Left hindlimb (tissue), 1 donor: Measurements from ENCODE around the gene WDTC1.
A peak's percentile ranks its signal among the peaks of the same experiment; 100 is the strongest.

Experiments
- DNase-seq: peaks from one replicate; pipeline ENCODE4 v3.0.0-alpha.2; 2018

Gene WDTC1

DNA sequence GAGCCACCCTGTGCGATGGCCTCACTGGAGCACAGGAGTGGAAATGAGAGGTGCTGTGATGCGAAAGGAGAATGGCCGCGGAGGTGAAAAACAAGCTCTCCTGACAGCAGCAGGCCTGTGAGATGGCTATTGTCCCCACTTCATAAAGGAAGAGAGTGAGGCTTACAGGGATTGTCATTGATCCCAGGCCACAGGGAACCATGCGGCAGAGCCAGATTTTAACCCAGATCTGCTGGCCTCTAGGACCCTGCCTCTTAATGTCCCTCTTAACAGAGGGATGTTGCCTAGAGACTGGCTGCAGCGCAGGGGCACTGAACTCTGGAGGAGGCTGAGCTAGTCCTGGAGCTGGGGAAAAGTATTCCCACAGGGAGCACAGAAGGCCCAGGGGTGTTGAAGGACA lies 104.3 kb downstream of the WDTC1 start:
- DNase-seq: no peak

DNA sequence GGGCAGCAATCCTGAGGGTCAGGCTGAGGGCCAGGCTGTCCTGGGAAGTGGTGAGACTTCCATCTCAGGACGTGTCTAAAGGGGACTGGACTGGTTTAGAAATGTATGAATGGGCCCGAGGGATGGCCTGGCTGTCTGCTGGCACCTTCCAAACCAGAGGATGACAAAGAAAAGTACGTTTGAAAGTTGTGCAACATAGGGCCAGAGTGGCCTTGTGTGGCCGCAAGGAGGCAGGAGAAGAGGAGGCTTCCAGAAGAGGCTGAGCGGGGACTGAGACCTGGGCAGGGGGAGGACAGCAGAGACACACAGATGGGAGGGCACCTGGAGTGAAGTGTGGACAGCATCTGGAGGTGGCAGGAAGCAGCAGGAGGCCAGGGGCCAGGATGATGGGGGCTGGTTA lies 104.8 kb downstream of the WDTC1 start:
- no peak for DNase-seq

DNA sequence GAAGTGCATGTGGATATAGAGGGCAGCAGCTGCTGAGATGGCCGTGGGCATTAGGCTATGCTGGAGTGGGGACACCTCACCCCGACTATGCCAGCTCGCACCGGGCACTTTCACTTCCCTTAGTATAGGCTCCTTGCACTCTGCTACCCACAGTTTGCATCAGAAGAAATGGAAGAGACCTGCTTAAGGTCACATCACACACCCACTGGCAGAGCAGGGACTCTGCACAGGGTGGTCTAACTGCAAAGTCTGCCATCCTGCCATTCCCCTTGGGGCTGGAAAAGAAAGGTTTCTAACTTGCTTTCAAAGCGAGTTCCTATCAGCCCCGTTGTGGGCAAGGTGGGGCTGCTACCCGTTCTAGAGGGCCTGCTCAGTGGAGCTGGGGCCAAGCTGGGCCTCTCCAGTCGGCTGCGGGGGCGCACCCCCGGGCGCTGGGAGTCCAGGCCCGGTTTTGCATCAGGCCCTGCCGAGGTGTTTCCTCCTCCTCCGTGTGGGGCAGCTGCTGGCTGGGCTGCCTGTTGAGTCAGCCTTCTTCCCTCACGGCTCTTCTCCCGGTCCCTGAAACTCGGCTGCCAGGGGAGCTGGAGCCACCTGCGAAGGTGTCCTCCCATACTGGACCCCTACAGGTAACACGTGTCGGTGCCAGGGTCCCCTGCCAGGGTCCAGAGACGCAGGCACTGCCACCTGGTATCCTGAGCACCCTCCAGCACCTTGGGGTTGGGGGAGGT lies 107.3 kb downstream of the WDTC1 start, which contains the start of gene SYTL1:
Gene SYTL1 (plus strand): TSS at position 498 of the 728 bp plus-strand sequence. CDS start 3,313 bp downstream, outside the sequence.
- DNase-seq: no peak

DNA sequence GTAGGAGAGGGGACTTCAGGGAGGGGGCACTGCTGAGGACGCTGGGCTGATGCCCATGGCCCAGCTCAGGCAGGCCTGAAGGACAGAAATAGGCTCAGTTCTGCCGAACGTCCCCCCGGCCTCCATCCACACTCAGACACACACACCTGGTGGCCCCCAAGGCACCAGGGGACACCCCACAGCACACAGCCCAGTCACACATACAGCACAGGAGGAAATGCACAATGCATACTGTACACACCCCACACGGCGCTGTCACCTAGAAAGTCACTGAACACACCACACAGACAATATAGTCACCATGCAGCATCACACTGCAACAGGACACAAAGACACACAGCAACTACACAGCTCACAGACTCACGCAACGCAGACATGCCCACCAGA lies 108.0 kb downstream of the WDTC1 start:
- no peak for DNase-seq

DNA sequence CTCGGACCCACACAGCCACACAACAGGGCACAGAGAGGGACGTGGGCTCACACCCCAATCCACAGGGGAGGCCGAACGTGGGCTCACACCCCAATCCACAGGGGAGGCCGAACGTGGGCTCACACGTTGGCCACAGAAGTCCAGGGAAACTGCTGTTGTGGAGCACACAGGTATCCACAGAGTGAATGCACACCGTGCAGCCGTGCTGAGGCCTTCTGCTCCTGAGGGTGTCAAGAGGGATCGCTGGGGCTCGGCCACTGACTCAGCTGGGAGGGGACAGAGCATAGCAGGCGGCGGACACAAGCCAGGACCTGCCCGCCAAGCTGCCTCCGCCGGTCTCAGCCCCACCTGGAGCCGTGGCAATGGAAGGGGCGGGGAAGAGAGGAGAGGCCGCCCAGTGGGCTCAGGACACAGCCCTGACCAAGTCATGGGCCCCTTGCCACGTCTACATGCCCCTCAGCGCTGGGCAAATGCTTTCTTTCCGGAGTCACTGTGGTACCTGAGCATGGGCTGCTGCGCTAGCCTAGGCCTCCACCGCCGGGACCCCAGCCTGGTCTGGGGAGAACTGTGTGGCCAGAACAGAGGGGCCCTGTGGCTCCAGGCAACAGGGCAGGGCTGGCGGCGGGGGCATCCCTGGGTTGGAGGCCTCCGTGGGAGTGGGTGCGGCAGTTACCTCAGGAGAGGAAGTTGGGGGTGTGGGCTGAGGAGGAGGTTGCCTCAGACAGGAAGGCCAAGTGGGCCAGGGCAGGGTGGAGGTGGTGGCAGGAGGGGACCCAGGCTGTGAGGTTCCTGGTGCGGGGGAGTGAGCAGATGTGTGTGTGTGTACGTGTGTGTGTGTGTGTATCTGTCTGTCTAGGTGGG lies 108.6 kb downstream of the WDTC1 start:
- DNase-seq: no peak

DNA sequence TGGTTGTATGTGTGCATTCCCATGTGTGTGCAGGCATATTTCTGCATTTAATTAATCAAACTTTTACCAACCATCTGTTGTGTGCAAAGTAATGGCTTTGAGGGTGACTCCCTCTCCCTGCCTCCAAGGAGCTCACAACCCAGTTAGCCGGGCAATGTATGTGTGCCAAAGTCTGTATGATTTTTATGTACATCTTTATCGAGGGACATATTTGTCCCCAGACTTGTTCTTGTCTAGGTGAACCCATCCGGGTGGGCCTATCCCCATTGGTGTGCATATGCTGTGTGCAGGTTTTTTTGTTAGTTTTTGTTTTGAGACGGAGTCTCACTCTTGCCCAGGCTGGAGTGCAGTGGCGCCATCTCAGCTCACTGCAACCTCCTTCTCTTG lies 109.2 kb downstream of the WDTC1 start:
- DNase-seq: no peak

DNA sequence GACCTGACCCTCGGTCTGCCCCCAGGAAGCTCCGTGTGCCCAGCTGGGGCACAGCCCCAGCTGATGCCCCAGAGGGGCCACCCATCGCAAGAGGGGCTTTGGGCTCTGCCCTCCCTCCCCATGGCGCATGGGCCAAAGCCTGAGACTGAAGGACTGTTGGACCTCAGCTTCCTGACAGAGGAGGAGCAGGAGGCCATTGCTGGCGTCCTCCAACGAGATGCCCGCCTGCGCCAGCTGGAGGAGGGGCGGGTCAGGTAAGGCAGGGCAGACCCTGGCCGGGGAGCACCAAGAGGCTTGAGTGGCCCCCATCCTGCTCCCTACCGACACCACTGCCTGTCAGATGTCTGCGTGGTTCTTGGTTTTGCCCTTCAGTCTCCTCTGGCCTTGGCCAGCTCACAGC lies 110.8 kb downstream of the WDTC1 start:
- DNase-seq: no peak

DNA sequence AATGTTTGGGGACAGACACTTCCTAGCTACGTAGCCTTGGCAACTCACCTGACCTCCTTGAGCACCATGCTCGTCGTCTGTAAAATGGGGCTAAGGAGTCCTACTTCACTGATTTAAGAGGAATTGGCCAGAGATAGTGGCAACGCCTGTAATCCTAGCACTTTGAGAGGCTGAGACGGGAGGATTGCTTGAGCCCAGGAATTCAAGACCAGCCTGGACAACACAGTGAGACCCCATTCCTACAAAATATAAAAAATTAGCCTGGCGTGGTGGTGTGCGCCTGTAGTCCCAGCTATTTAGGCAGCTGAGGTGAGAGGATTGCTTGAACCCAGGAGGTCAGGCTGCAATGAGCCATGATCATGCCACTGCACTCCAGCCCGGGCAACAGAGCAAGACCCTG lies 111.9 kb downstream of the WDTC1 start:
- no peak for DNase-seq

DNA sequence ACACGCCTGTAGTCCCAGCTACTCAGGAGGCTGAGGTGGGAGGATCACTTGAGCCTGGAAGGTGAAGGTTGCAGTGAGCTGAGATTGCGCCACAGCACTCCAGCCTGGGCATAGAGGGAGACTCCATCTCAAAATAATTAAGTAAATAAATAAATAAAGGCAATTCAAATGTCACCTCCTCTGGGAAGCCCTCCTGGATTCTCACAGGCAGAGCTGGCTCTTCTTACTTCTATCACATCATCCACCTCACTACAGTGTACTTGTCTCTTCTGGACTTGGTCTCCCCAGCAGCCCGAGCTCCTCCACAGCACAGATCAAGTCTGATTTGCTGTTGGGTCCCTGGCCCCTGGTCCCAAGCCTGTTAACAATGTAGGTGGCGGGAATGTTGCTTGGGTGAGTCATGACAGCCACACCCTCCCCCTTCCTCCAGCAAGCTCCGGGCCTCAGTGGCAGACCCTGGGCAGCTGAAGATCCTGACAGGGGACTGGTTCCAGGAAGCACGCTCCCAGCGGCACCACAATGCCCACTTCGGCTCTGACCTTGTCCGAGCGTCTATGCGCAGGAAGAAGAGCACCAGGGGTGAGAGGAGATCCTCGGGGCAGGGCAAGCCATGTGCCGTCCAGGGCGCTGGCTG lies 112.7 kb downstream of the WDTC1 start:
- no peak for DNase-seq

DNA sequence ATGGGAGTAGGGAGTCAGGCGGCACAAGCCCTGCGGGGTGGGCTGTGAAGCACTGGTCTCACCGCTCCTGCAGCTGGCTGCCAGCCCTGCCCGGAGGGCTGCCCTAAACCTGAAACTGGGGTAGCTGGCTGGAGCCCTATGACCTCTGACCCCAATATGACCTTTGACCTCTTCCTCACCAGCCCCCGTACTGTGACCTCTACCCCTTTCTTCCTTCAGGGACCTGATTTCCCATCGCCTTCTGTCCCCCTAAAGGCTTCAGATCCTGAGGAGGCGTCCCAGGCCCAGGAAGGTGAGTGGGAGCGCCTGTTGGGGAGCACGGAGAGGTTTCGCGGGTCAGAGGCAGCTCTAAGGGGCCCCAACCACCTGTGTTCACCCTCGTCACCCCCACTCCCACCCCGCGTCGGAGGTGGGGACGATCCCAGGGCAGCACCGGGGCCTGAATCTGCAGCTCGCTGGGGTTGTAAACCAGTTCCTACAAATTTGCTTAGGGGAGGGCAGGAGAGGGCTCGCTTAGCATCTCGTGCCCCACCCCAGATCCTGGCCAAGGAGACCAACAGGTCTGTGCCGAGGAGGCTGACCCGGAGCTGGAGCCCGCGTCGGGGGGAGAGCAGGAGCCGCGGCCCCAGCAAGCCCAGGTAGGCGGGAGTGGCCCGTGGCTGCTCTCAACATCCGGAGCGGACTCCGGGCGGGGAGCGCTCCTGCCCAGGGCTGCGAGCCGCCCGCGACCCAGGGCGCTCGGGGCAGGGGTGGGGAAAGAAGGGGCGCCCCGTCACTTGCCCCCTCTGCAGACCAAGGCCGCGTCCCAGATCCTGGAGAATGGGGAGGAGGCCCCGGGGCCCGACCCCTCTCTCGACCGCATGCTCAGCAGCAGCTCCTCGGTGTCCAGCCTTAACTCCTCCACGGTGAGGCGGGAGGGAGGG lies 114.7 kb downstream of the WDTC1 start:
- no peak for DNase-seq

DNA sequence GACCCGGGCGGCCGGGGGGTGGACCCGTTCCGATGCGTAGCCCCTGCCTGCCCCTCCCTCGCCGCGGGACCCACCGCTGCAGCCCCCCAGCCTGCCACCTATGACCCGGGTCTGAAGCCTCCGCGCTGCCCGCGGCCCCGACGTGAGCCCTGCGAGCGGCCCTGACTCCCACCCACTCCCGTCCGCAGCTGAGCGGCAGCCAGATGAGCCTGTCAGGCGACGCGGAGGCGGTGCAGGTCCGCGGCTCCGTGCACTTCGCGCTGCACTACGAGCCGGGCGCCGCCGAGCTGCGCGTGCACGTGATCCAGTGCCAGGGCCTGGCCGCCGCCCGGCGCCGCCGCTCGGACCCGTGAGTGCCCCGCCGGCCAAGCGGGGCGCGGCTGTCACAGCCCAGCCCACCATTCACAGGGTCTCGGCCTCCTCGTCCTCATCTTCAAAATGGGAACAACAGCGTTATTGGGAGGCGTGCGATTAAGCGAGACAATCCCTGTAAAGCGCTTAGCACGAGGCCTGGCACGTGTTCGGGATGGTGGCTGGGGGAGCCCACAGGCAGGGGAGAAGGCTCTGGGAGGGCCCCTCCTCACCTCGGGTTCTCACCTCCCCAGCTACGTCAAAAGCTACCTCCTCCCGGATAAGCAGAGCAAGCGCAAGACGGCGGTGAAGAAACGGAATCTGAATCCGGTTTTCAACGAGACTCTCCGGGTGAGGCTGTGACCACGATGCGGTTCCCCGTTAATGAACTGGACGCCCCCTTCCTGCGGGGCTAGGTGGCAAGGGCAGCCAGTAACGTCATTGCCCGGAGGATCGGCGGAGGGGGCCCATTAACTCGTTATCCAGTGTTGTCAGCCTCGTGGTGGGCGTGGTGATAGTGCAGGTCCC lies 115.6 kb downstream of the WDTC1 start:
- DNase-seq: peak; percentile 70

DNA sequence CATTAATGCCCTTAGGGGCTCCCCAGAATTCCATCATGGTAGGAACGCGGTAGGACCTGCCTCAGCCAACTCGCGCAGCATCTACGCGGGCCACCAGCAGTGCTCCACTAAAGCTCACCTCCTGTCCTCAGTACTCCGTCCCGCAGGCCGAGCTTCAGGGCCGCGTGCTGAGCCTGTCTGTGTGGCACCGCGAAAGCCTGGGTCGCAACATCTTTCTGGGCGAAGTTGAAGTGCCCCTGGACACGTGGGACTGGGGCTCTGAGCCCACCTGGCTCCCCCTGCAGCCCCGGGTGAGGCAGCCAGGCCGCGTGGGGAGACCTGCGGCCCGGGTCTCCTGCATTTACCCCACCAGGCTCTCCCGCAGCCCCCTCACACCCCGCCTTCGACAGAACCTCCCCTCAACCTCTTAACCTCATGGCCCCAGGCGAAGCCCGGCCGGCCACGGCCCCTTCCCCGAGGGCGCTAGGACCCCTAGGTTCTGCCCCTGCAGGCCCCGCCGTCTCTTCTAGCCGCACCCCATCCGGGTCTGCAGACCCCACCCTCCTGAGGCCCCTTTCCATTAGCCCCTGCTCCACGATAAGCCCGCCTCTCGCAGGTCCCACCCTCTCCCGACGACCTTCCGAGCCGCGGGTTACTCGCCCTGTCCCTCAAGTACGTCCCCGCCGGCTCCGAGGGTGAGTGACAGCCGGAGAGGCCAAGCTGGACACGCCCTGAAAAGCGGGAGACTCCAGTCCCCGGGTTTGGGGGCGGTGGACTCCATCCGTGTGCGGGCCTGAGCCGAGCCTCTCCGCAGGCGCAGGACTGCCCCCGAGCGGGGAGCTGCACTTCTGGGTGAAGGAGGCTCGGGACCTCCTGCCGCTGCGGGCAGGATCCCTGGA lies 116.5 kb downstream of the WDTC1 start:
- no peak for DNase-seq

DNA sequence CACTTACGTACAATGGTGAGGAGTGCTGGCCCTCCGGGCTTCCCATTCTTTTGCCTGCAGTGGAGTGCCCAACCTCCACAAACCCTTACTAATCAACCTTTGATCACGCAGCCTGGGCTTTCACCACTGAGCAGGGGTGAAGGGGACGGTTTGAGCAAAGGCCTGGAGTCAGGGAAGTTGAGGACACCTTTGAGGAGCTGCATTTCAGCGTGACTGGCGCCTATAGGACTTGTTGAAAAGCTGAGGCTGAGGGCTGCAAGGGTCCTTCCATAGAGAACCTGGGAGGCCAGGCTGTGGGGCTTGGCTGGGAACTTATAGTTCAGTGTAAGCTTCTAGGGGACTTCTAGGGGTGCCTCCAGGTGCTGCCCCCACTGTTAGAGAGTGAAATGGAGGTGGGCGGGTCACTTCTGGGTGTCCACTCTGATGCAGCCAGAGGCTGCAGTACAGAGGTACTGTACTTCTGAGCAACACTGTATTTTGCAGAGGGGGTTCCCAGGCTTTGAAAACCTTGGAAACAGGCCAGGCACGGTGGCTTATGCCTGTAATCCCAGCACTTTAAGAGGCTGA lies 117.2 kb downstream of the WDTC1 start:
- no peak for DNase-seq

DNA sequence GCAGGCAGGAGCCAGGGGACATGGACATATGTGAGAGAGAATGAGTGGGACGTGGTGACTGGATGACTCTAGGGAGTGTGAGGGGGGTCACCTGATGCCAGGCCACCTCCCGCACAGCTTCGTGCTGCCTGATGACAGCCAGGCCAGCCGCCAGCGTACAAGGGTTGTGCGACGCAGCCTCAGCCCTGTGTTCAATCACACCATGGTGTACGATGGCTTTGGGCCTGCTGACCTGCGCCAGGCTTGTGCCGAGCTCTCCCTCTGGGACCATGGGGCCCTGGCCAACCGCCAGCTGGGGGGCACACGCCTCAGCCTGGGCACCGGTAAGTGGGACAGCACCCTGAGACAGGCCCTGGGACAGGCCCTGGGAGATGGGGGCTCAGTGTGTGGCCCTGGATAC lies 118.7 kb downstream of the WDTC1 start:
- no peak for DNase-seq

DNA sequence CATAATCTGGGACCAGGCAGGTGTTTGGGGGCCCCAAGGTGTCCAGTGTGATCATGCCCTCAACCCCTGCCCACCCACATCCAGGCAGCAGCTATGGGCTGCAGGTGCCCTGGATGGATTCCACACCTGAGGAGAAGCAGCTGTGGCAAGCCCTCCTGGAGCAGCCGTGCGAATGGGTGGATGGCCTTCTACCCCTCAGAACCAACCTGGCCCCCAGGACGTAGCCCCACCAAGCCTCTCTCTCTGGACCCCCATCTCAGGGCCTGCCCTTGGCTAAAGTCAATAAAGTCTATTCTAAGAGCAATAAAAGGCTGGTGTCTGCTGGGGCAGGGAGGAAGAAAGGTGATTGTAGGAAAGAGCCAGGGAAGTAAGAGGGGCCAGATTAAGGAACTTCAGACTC lies 119.2 kb downstream of the WDTC1 start:
- no peak for DNase-seq

DNA sequence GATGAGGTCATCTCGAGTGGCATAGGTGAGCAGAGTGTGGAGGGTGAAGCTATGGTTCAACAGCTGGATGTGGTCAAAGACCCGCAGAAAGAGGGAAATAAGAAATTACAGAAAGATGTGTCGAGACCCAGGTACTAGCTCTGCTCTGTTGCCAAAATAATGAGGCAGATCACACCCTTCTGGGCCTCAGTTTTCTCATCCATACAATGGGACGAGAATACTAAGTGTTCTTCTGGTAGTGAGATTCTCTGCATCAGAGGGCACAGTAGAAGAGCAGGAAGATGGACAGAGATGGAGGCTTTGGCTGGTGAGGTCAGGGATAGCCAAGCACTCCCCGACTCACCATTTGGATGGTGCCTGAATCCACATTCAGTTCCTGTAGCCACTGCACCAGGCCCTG lies 121.3 kb downstream of the WDTC1 start:
- no peak for DNase-seq

DNA sequence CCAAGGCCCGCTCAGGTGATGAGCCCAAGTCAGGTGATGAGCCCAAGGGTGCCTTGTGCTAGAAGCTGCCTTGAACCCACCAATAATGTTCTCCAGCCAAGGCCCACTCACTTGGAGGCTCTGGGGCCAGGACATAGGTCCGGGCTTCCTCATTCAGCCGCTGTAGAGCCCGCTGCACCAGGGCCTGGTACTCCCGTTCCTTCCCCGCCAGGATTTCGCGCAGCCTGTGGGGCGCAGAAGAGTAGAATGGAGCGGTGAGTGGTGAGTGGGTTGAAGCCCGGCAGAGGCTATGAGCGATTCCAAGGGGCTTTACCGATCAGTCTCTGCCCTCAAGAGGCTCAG lies 121.8 kb downstream of the WDTC1 start:
- no peak for DNase-seq

DNA sequence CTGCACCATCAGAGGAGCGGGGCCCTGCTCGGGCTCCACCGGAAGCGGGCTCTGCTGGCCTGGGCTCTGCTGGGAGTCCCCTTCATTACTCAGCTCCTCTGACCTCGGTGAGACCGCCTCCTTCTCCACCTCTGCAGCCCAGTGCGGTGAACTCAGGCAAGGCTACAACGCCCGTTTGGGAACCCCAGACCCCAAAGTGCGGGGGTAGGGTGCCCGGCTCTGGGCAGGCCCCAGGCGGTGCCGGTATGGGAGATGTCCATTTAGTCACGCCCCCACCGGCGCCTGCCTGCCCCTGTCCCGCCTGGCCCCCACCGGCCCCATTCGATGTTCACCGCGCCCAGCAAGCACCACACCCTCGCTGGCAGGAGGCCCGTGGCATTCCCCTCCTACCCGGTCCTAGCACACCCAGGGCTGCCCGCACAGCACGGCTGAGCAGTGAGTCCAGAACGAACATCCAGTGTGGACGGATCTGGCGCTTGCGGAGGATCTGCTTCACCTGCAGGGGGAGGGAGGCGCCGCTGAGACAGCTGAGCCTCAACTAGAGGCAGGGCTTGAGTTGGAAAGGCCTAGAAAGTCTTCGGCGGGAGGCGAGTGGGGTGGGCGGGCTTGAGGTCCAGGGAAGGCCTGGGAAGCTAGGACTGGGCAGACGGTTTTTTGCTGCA lies 122.3 kb downstream of the WDTC1 start:
- DNase-seq: peak; percentile 65

DNA sequence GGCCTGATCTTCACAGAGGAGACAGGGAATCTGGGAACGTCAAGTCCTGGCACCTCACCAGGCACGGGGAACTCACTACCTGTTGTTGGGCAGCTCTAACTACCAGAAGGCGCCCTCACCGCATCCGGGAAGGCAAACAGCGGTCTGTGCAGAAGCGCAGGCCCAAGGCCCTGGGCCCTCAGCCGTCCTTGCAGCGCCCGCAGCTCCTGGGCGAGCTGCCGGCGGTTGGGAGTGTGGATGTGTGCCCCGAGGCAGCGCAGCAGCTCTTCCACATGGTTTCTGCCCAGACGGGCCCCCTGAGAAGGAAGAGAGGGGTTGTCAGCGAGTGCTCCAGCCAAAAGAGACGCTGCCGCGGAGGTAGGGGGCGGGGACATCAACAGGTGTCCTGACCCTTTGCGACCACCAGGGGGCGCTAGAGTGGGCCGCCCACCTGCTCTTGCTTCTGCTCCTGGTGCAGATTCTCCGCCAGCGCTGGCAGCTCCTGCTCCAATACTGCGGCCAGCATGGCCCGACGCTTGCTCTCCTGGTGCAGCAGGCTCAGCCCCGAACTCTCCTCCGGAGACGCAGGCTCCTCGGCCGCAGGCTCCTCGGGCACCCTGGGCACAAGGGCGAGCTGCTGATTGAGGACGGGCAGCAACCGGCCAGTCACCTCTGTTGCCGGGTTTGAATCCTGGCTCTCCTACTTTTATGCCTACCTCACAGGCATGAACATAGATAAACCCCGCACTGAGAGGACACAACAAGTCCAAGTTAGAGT lies 123.0 kb downstream of the WDTC1 start:
- peak; percentile 86 for DNase-seq
